ENCODE results near the gene TGFBRAP1.
A peak's percentile ranks its signal among the peaks of the same experiment; 100 is the strongest.

Gene TGFBRAP1

DNA sequence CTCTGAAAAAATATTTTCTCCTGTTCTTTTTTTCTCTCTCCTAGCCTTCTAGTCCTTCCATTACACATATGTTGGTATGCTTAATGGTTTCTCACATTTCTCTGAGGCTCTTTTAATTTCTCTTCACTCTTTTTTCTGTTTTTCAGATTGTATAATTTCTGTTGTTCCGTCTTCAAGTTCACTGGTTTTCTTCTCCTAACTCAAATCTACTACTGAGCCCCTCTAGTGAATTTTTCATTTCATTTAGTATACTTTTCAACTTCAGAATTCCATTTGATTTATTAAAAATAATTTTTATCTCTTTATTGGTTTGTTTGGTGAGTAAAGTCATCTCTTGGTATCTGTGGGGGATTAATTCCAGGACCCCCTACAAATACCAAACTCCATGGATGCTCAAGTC, 27.6 kb upstream of the TGFBRAP1 start:
- H3K4me3 ChIP-seq (replicated peaks; ENCODE audit: low read depth, low read length) = no peak overlapping the region
- no peak for TF ChIP-seq CTCF (IDR thresholded peaks at IDR 0.05; ENCODE audit: low read depth, low read length, missing control alignments)
- DNase-seq (ENCODE audit: extremely low read depth, low read depth) = no peak

- DNase-seq (ENCODE audit: extremely low read depth, low read depth) = no peak
- H3K4me3 ChIP-seq (replicated peaks; ENCODE audit: low read depth, low read length) = no peak overlapping the region
- no peak for TF ChIP-seq CTCF (IDR thresholded peaks at IDR 0.05; ENCODE audit: low read depth, low read length, missing control alignments)
Measured at GRCh38 chr2:105344704-105345345, 15.3 kb upstream of the TGFBRAP1 start.

DNA sequence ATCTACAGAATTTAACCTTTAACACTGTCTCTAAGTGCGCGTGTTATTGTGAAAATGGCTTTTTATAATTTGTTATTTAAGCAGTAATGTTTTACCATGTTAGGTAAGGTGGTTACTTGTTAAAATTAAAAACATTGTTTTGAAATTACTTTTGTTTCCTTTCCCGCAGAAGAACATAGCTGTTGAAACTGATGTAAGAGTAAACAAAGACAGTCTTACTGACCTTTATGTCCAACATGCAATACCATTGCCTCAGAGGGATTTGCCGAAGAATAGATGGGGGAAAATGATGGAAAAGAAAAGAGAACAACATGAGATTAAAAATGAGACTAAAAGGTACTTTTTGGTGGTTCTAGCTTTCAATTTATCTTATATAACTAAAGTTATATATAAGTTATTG, 9.9 kb upstream of the TGFBRAP1 start:
- no peak for TF ChIP-seq CTCF (IDR thresholded peaks at IDR 0.05; ENCODE audit: low read depth, low read length, missing control alignments)
- DNase-seq (ENCODE audit: extremely low read depth, low read depth) = no peak
- peak overlapping the region; percentile 88; the same call in 1 of the 2 replicates for H3K4me3 ChIP-seq (replicated peaks; ENCODE audit: low read depth, low read length)

GRCh38 chr2:105338020-105338385, 8.5 kb upstream of the TGFBRAP1 start:
- no peak for TF ChIP-seq CTCF (IDR thresholded peaks at IDR 0.05; ENCODE audit: low read depth, low read length, missing control alignments)
- no peak for DNase-seq (ENCODE audit: extremely low read depth, low read depth)

DNA sequence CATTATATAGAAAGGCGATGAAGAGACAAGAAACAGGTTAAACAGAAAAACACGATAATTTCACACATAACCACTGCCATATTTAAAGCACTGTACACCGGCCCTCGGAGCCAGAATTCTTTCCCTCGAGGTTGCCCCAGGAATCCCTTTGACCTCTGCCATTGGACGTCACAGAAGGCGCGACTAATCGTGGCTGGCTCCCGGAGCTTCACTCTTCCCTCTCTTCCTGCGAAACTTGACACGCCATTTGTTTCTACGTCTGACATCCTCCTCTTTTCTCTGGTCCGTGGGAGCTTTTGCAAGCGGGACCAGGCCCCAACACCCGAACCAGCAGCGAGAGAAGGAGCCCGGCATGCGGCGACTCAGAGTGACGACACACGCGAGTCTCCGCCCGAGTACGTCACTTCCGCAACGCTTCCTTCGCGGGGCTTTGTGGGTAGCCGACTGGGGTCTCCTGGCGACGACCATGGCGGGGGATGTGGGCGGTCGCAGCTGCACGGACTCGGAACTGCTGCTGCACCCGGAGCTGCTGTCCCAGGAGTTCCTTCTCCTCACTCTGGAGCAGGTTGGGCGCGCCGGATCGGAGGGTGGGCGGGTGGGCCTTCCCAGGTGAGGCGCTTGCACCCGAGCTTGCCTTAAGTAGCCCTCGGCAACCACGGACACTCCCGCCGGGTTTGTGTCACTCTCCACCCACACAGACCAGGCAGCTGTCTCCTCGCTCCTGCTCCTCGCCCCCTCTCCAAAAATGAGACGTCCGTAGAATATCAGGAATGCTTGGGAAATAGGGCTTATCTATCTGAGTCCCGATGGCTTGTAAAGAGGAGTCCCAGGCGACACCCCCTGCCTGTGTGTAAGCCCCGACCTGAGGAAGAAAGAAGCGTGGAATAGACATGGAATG, 7.8 kb upstream of the TGFBRAP1 start, which contains the start of gene C2orf49:
Gene C2orf49, plus strand, starts transcription at position 419 of the 898 bp plus-strand sequence. Its CDS starts 48 bp downstream, at position 467.
- DNase-seq (ENCODE audit: extremely low read depth, low read depth) = peak; percentile 59
- TF ChIP-seq CTCF (IDR thresholded peaks at IDR 0.05; ENCODE audit: low read depth, low read length, missing control alignments) = no peak
- H3K4me3 ChIP-seq (replicated peaks; ENCODE audit: low read depth, low read length) = peak within 1 kb of the TSS; percentile 88

More at GRCh38 chr2:105338020-105338385, 8.5 kb upstream of the TGFBRAP1 start:
- peak overlapping the region; percentile 88 for H3K4me3 ChIP-seq (replicated peaks; ENCODE audit: low read depth, low read length)

- peak overlapping the region; percentile 88 for H3K4me3 ChIP-seq (replicated peaks; ENCODE audit: low read depth, low read length)
- DNase-seq (ENCODE audit: extremely low read depth, low read depth) = no peak
- TF ChIP-seq CTCF (IDR thresholded peaks at IDR 0.05; ENCODE audit: low read depth, low read length, missing control alignments) = no peak
Measured at GRCh38 chr2:105336786-105337121, 7.2 kb upstream of the TGFBRAP1 start.
